Measurements from ENCODE around the gene D2HGDH. TPM values are rescaled to one million over a fixed set of nuclear protein-coding genes. Genes with fewer than 3 reads are reported as not detected.

The D2HGDH gene
- total RNA-seq, 1 experiment from 2014 or later: 10.0 TPM

DNA sequence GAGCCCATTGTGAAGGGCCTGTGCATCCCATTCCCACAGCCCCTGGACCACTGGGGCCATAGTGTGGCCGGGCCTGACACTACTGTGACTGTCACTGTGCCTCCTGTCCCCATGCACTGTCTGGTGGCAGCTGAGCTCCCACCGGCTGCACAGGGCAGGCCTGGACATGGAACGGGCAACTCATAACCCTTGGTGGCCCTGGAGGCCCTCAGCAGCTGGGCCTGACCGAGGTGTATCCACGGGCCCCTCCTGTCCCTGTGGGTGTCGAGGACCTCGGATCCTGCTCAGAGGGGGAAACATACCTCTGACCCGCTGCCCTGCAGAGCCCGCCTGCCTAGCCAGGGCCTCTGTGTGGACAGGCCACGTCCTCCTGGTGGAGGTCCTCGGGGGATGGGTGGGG, 34.4 kb downstream of the D2HGDH start:
- no peak overlapping the region for H3K18ac ChIP-seq (ENCODE audit: insufficient read length, low read depth, low read length)
- DNase-seq: no peak
- no peak overlapping the region for H3K4me3 Mint-ChIP-seq
- H4K5ac ChIP-seq (ENCODE audit: insufficient read length, low read depth, low read length): no peak overlapping the region
- H3K9ac ChIP-seq (ENCODE audit: extremely low read depth, insufficient read length, low read length): no peak overlapping the region
- H3K9me3 ChIP-seq (ENCODE audit: control insufficient read depth, low read depth, low read length): no peaks in the 10 kb centered on the region
- no peaks in the 10 kb centered on the region for H3K23me2 ChIP-seq (ENCODE audit: insufficient read length, low read depth, low read length, poor library complexity, severe bottlenecking)
- no peak overlapping the region for H2BK5ac ChIP-seq (ENCODE audit: insufficient read length, low read length)
- H4K20me1 ChIP-seq (ENCODE audit: control insufficient read depth, insufficient read depth, insufficient read length): no peaks in the 10 kb centered on the region
- H3K23ac ChIP-seq (ENCODE audit: insufficient read length, low read depth, low read length): no peak overlapping the region
- H2BK15ac ChIP-seq (ENCODE audit: low read depth, low read length): no peak overlapping the region
- H3K4me1 Mint-ChIP-seq: peaks cover 19 to 35% of the 10 kb centered on the region in 2 experiments
- H3K9me3 Mint-ChIP-seq: no peaks in the 10 kb centered on the region
- H4K91ac ChIP-seq (ENCODE audit: insufficient read length, low read depth, low read length): no peak overlapping the region
- no CpG with 5 or more reads among the region's 11 CpGs for WGBS (ENCODE audit: extremely low coverage, insufficient read length, low lambda C conversion rate)
- no peaks in the 10 kb centered on the region; a peak in 1 of 7 replicates for H3K36me3 Mint-ChIP-seq (ENCODE audit: insufficient read depth in 1 of 3, low read depth in 3 of 3)
- H3K27ac Mint-ChIP-seq: no peak overlapping the region
- H3K14ac ChIP-seq (ENCODE audit: insufficient read depth, low read length): no peak overlapping the region
- H3K4me1 ChIP-seq (ENCODE audit: insufficient read depth, low read length): no peaks in the 10 kb centered on the region
- no peak for TF ChIP-seq CTCF (conservative IDR thresholded peaks at IDR 0.05)
- no peak overlapping the region for H2BK120ac ChIP-seq (ENCODE audit: low read depth, low read length, poor library complexity, severe bottlenecking)
- H3K27me3 ChIP-seq (ENCODE audit: insufficient read depth, low read length): no peaks in the 10 kb centered on the region
- no peak overlapping the region for H3K56ac ChIP-seq (ENCODE audit: insufficient read length, low read depth, low read length)
- H3K27me3 Mint-ChIP-seq (ENCODE audit: low read depth): peaks cover 2% of the 10 kb centered on the region
- H3K27ac ChIP-seq (ENCODE audit: insufficient read length, low read depth, low read length): no peak overlapping the region
- no peak overlapping the region for H2AFZ ChIP-seq (ENCODE audit: low read length)
- H3K4ac ChIP-seq (ENCODE audit: low read depth, low read length): no peak overlapping the region
- no peak overlapping the region for H4K8ac ChIP-seq (replicated peaks; ENCODE audit: insufficient read length, low read depth, low read length)
- H3K79me1 ChIP-seq (ENCODE audit: insufficient read depth, low read depth, low read length, poor library complexity, severe bottlenecking): no peaks in the 10 kb centered on the region
- no peak overlapping the region for H2BK12ac ChIP-seq (ENCODE audit: insufficient read length, low read depth, low read length)
- H3T11ph ChIP-seq (ENCODE audit: low read length): no peak overlapping the region
- H2BK20ac ChIP-seq (ENCODE audit: low read depth, low read length, poor library complexity, severe bottlenecking): no peak overlapping the region
- no peak overlapping the region for H3K4me2 ChIP-seq (ENCODE audit: insufficient read depth, insufficient read length, low read length)
- H3K79me2 ChIP-seq (ENCODE audit: insufficient read depth, low read length): no peaks in the 10 kb centered on the region
- H2AK5ac ChIP-seq (ENCODE audit: insufficient read length, low read length): no peak overlapping the region
